GM04503 (cell line): Measurements from ENCODE around the gene SELE.
A peak's percentile ranks its signal among the peaks of the same experiment; 100 is the strongest.

Source experiments
- DNase-seq: peaks from one replicate; pipeline ENCODE4 v3.0.0-alpha.2; 2012; ENCODE audit warnings: low read depth

SELE gene

GRCh38 chr1:169733924-169734323, at the start of gene SELE:
Gene SELE, minus strand, starts transcription at chr1:169734079. Its CDS starts 467 bp downstream, at chr1:169733612.
- DNase-seq: no peak

- no peak for DNase-seq
These were observed 48.7 kb upstream of the SELE start for GRCh38 chr1:169782596-169782995.

GRCh38 chr1:169779970-169780369, 46.1 kb upstream of the SELE start:
- no peak for DNase-seq

DNA sequence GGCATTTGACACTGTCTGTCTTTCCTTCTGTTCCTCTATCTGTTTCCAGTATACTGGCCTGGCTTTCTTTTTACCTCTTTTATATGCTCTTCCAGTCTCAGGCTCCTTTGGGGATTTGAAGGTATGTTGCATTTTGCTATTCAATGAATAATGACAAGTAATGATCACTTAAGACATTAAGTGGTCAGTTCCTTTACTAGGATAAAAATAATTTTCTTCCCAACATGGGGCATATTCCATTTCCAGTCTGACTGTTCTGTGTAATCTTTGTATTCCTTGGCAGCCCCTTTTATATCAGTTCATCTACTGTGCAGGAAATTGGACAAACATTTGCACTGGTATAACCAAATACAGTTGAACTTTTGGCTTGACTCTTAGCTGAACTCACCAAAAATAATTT, 45.3 kb upstream of the SELE start:
- DNase-seq: no peak

DNA sequence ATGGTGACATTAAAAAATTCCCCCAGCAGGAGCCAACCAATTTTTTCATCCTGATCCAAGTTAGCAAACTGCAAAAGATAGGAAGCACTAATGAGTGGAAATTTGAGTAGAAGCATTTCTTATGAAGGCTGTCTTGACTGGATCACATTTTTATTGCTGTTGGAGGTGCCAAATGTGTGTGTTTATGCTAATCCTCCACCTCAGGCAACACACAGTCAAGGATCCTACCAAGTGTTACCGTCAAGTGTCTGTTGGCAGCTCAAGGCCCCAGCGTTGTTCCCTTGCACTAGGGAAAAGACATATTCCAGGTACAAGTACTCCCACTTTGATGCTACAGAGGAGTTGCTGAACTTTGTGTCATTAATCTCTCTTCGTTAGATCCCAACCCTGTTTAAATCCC, 42.6 kb upstream of the SELE start:
- no peak for DNase-seq

DNA sequence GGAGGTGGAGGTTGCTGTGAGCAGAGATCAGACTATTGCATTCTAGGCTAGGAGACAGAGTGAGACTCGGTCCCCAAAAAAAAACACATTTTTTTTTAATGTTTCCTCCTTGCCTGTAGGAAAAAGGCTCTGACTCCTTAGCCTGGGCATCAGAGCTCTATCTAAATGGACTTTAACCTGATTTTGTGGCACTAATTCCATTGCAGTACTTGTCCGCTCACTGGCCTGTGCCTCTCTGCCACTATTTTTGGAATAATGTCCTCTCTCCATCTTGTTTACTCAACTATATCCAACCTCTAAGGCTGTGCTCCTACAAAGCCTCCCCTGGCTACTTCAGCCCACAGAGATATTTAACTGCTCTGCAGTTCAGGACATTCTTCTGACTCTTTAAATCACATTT, 34.3 kb upstream of the SELE start:
- DNase-seq: no peak

DNA sequence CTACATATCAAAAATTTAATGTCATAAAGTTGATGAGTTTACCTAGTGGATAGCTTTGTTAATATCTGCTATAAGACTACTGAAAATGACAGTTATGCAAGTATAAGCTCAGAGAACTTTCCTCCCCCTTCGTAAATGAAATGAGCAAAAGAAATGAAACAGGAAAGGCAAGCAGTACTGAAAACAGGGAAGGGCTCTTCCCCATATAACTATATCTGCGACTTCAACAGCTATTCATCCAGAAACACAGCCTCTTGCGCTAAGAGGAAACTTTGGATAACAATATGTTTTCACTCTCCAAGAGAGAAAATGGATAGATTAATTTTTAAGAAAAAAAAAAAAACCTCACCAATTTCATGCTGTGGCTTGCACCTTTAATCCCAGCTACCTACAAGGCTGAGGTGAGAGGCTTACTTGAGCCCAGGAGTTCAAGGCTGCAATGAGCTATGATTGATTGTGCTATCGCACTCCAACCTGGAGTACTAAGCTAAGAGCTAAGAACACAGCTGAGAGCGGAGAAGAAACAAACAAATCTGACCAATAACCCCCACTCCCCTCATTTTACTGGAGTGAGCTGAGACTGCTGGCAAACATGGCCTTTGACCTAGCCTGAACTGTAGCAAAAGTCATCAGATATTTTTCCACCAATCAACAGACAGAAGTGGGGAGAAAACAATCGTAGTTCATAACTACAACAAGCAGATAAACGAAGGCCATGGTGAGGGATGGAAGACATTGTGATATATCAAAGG, 31.9 kb upstream of the SELE start:
- no peak for DNase-seq

GRCh38 chr1:169764919-169765318, 31.0 kb upstream of the SELE start:
- no peak for DNase-seq

DNA sequence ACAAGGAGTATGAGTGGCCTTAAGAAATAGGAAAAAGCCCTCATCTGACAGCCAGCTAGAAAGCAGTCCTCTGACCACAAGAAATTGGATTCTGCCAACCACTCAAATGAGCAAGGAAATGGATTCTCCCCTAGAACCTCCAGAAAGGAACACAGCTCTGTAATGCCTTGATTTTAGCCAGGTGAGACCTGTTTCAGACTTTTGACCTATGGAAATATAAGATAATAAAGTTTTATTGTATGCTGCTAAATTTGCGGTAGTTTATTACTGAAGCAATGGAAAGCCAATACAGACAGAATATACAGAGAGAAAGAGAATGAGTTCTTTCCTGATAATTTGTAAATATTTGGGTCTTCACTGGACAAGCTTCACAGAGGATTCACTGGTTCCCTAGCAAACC, 28.8 kb upstream of the SELE start:
- no peak for DNase-seq

GRCh38 chr1:169759038-169759437, 25.2 kb upstream of the SELE start:
- no peak for DNase-seq

- no peak for DNase-seq
These were observed 19.7 kb upstream of the SELE start for GRCh38 chr1:169753549-169753948.

GRCh38 chr1:169750041-169750440, 16.2 kb upstream of the SELE start:
- no peak for DNase-seq

DNA sequence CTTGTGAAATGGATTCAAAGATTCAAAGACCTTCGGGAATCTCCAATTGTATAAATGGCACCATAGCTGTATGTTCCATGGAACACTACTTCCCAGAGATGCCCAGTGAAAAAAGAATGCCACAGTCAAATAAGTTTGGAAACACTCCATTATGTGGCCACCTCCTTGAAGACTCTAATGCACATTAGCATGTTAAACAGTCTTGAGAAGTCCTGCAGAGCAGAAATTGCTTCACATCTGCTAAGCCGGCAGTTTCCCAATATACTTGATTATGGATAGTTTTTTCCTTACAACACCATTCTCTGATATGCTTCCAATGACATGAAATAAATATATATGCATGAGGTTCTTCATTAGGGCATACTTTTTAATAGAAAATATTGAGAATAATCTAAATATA, 12.7 kb upstream of the SELE start:
- no peak for DNase-seq

DNA sequence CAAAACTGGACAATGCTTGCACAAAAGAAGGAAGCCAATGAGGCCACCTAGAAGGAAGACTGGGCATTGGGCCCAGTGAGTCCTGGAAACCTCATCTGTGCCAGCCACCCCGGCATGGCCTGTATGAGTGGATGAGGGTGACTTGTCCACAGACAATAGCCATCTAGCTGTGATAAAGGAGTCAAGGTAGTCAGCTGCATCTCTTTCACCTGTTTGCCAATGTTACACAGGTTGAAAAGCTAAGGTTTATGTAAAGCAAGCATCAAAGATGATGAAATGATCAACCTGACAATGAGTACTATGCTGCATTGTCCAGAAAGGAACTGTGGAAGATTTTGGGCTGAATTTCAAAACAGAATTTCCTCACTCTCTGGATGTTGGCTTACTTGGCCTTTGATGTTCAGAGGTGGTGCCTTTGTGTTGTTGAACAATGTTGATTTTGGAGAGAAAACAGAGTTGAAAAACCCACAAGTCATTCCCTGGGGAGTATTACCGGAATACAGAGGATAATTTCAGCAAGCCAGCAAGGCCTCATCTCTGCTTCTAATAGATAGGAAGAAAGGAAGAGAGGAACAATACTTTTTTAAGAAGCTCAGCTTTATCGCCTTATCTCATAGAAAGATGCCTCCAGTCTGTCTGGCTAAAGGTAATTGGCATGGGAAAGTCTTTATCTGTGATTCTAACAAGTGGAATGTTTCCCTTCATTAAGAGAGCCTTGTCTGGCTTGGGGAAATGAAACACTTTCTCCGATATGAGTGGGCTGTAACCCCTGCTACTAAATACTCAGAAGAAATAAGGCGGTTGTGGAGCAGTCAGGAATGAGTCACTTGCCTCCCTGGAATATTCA, 11.4 kb upstream of the SELE start:
- DNase-seq: no peak

DNA sequence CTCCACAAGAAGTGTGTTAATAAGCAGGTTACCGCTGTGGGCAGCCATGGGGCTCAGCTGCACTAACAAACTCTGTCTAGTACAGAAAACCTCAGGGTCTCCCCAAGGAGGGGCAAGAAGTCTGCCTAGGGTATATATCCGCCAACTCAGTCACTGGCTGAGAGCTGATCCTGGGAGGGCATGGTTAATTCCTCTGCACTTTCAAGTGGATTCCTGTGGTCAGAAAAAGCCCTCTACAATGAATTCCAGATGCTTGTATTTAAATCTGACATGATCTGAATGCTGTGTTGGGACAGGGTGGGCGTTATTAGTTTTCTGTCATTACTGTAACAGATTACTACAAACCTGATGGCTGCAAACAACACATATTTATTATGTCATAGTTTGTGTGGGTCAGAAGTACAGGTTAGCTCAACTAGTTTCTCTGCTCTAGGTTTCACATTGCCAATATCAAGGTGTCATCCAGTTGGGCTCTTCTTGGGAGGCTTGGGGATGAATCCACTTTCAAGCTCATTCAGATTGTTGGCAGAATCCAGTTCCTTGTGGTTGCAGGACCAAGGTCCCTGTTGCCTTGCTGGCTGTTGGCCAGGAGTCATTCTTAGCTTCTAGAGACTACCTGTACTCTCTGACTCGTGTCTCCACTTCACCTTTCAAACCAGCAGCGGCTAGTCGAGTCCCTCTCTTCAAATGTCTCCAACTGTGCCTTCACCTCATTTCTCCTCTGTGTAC, 8.0 kb upstream of the SELE start:
- DNase-seq: peak; percentile 16

- no peak for DNase-seq
These were observed 6.1 kb upstream of the SELE start for GRCh38 chr1:169739980-169740379.

GRCh38 chr1:169731446-169731845, 2.4 kb downstream of the SELE start:
- no peak for DNase-seq

DNA sequence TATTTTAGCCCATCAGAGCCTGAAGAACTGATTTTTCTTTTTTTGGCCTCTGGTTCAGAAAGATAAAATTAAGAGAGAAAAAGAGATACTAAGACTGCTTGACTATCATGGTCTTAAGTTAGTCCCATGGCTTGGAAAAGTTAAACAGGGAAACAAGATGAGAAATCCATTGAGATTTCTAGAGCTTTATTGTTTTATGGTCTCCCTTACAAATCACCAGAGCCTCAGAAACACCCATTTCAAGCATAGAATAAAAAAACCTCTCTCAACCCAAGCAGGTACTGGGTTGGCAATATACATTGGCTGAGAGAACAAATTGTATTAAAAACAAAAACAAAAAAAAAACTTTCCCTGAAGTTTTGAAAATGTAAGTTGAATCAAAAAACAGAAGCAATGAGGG, 3.9 kb downstream of the SELE start:
- DNase-seq: no peak

DNA sequence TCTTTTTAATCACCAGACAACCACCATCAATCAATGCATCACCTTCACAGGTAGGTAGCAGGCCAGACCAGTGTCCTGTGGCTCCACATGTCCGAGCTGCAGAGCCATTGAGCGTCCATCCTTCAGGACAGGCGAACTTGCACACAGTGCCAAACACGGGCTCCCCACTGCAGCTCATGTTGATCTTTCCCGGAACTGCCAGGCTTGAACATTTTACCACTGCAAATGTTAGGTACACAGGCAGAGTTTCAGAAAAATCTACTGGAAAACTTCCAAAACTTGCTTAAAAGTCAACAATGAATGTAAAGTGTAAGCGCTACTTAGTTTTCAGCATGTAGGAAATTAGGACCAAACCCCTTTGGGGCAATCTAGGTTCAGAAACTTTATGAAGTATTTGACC, 6.6 kb downstream of the SELE start:
- DNase-seq: no peak

DNA sequence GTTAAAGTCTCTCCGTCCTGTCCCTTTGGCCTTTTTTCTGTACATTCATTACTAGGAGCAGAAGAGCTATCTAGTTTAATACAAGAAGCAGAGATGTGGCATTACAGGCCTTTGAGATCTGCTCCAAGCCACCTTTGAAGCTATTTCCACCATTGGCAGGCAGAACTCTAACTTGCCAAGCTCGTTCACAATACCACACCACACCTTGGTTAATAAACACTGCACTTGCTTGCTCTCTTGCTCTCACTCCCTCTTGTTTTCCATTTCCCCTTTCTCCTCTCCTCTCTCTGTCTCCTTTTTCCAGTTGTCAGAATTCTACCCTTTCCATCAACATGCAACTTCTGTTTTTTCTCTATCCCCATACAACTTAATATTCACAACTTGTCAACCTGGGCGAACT, 7.0 kb downstream of the SELE start:
- no peak for DNase-seq

- DNase-seq: no peak
These were observed 7.9 kb downstream of the SELE start for GRCh38 chr1:169725930-169726329.

DNA sequence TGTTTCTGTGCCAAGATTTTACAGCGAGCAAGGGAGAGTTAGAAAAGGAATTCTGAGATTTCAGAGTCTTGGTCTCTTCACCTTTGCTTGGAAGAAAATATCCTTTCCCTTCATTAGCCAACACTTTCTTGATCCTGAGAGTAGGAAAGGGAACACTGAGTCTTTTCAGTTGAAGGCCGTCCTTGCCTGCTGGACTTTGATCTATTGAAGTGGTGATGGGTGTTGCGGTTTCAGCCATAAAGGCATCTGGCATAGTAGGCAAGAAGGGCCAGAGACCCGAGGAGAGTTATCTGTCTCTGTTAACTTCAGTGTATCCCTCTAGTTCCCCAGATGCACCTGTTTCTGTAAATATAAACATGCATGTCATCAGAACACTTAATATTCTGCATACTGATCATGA, 9.7 kb downstream of the SELE start:
- no peak for DNase-seq

DNA sequence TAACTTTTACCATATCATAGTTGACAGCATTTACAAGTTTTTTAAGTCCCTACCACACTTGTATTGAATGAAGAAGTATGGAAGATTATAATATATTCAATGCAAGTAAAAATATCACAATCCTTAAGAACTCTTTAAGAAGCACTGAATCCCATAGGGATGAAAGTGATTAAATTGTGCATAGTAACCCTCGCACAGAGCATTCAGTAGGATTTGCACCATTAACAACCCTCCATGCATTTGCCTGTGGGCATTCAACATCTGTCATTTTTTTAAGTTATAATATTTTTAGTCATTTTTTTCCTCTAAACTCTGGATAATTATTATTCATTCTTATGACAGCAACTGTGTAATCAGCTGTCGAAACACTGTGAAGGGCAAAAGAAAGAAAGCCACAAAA, 10.1 kb downstream of the SELE start:
- DNase-seq: no peak
